Vagina (tissue), 2 donors: ENCODE measurements around the gene GAL3ST2. TPM values are rescaled to one million over a fixed set of nuclear protein-coding genes. Genes with fewer than 3 reads are reported as not detected.
"Not testable (repeated sequence)": the region's sequence is repeated elsewhere in the genome, so short reads cannot be mapped to it uniquely, and the experiment has no call there.

Experiments used
- DNase-seq, 2 donors: peaks; one replicate each; pipeline ENCODE4 v3.0.0-alpha.2; 2017; ENCODE audit errors: extremely low spot score in 2 of 2
- H3K27ac ChIP-seq: fragments of 200-600 bp; sonication (generic); one replicate; pipeline ENCODE4 v1.5.1; 2019
- H3K27me3 ChIP-seq: fragments of 200-600 bp; sonication (generic); one replicate; pipeline ENCODE4 v1.5.1; 2019
- H3K36me3 ChIP-seq, 2 donors: fragments of 200-600 bp; sonication (generic); one replicate each; pipeline ENCODE4 v1.5.1; 2017 to 2019
- H3K4me1 ChIP-seq: fragments of 200-600 bp; sonication (generic); one replicate; pipeline ENCODE4 v1.5.1; 2019
- H3K4me3 ChIP-seq, 2 donors: fragments of 200-600 bp; sonication (generic); 1 replicate in 1 of 2; 2 replicates in 1 of 2; pipeline ENCODE4 v1.5.1; 2016 to 2019
- H3K9me3 ChIP-seq: fragments of 200-600 bp; sonication (generic); one replicate; pipeline ENCODE4 v1.5.1; 2019
- POLR2A ChIP-seq, 2 donors: fragments of 450-650 bp; IDR thresholded peaks; one replicate each; pipeline ENCODE4 v1.6.1; 2017; ENCODE audit warnings: antibody characterized with exemption in 2 of 2, mild to moderate bottlenecking in 2 of 2, moderate library complexity in 2 of 2
- POLR2AphosphoS5 ChIP-seq, 2 donors: sonication (generic); formaldehyde crosslinking; IDR thresholded peaks; one replicate each; pipeline ENCODE4 v1.9.0; 2017; ENCODE audit warnings: antibody characterized with exemption in 2 of 2, mild to moderate bottlenecking in 2 of 2, low read depth in 1 of 2; ENCODE audit not compliant: insufficient read depth in 1 of 2
- intact Hi-C: fragments of 100-400 bp; cut with DNase I; formaldehyde crosslinking; loops from one replicate; pipeline ENCODE4 v1.15.1; 2023
- total RNA-seq: library from RNA; depleted of rRNA; stranded (reverse); fragments of >200 nt; gene quantifications from one replicate; pipeline ENCODE4 v1.2.3, GENCODE V29; 2016
- TF ChIP-seq, protein P1 (sequence below), 3 experiments: fragments of 450-650 bp in 2 of 3; fragments of 200-600 bp in 1 of 3; sonication (generic) in 1 of 3; IDR thresholded peaks; one replicate each; pipeline ENCODE4 v1.5.1; 2017 to 2019; ENCODE audit warnings: antibody characterized with exemption in 3 of 3, mild to moderate bottlenecking in 2 of 3, moderate library complexity in 2 of 3

The GAL3ST2 gene
- total RNA-seq, 1 donor from 2014 or later, result 0.98 TPM

DNA sequence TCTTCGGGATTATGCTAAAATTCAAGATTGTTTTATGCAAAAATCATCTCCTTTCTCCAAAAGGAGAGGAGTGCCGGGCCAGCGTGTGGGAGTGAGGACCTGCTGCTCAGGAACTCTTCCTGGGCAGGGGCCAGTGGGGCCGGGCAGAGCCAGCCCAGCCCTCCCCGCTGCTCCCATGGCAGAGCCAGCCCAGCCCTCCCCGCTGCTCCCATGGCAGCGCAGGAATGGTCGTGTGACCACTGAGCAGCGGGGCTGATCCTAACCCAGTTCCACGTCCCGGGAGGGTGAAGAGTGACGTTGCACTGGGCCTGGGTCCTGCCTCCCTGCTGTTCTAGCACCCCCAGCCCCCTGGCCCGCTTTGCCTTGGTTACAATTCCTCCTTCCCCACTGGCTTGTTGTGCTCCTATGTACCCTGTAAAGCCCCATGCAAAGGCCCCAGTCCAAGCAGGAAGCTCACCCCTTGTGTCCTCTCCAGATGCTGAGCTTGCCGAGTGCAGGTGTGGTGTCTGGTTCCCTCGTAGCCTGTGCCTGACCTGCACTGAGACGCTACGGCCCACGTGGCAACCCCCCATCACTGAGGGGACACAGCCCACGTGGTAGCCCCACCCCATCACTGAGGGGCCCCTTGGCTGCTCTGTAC lies 20.9 kb downstream of the GAL3ST2 start:
- TF ChIP-seq, protein P1, sequence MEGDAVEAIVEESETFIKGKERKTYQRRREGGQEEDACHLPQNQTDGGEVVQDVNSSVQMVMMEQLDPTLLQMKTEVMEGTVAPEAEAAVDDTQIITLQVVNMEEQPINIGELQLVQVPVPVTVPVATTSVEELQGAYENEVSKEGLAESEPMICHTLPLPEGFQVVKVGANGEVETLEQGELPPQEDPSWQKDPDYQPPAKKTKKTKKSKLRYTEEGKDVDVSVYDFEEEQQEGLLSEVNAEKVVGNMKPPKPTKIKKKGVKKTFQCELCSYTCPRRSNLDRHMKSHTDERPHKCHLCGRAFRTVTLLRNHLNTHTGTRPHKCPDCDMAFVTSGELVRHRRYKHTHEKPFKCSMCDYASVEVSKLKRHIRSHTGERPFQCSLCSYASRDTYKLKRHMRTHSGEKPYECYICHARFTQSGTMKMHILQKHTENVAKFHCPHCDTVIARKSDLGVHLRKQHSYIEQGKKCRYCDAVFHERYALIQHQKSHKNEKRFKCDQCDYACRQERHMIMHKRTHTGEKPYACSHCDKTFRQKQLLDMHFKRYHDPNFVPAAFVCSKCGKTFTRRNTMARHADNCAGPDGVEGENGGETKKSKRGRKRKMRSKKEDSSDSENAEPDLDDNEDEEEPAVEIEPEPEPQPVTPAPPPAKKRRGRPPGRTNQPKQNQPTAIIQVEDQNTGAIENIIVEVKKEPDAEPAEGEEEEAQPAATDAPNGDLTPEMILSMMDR (IDR thresholded peaks at IDR 0.05), result no peak
- no peak for TF ChIP-seq POLR2AphosphoS5 (IDR thresholded peaks at IDR 0.05; ENCODE audit: insufficient read depth in 1 of 2, low read depth in 1 of 2)
- TF ChIP-seq POLR2A (IDR thresholded peaks at IDR 0.05), result no peak
- no peak overlapping the region for H3K4me3 ChIP-seq
- peak in 1 of 2 donors; percentile 89 for DNase-seq
- H3K9me3 ChIP-seq, result no peaks in the 10 kb centered on the region
- H3K4me1 ChIP-seq, result no peaks in the 10 kb centered on the region
- H3K27me3 ChIP-seq, result no peaks in the 10 kb centered on the region
- intact Hi-C loops, result no loop called here
- no peaks in the 10 kb centered on the region for H3K36me3 ChIP-seq
- no peak overlapping the region for H3K27ac ChIP-seq

DNA sequence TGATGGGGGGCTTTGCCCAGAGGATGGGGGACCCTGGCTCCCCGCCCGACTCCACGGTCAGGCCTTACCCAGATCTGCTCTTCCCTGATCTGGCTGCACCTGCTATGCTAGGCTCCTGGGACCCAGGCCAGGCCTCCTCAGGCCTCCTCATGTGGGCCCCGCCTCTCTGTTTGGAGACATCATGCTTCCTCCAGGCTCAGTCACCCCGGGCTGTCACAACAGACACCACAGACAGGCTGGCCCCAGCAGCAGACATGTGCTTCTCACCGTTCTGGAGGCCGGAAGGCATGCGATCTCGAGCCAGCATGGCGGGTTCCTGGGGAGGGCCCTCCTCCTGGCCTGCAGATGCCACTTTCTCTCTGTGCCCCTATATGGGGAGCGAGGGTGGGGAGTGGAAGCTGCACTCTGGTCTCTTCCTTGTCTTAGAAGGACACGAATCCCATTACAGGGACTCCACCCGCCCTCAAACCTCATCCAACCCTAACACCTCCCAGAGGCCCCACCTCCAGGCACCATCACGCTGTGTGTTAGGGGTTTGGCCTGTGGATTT lies 21.5 kb downstream of the GAL3ST2 start:
- no peaks in the 10 kb centered on the region for H3K27me3 ChIP-seq
- peaks cover 3% of the 10 kb centered on the region for H3K4me1 ChIP-seq
- TF ChIP-seq POLR2AphosphoS5 (IDR thresholded peaks at IDR 0.05; ENCODE audit: insufficient read depth in 1 of 2, low read depth in 1 of 2) (no peak), POLR2A (IDR thresholded peaks at IDR 0.05) (no peak)
- TF ChIP-seq, protein P1 (IDR thresholded peaks at IDR 0.05), result no peak
- H3K36me3 ChIP-seq, result no peaks in the 10 kb centered on the region
- DNase-seq, result peak; percentile 79 to 93
- no peak overlapping the region for H3K4me3 ChIP-seq
- H3K27ac ChIP-seq, result no peak overlapping the region
- H3K9me3 ChIP-seq, result no peaks in the 10 kb centered on the region
- intact Hi-C loops, result no loop called here

DNA sequence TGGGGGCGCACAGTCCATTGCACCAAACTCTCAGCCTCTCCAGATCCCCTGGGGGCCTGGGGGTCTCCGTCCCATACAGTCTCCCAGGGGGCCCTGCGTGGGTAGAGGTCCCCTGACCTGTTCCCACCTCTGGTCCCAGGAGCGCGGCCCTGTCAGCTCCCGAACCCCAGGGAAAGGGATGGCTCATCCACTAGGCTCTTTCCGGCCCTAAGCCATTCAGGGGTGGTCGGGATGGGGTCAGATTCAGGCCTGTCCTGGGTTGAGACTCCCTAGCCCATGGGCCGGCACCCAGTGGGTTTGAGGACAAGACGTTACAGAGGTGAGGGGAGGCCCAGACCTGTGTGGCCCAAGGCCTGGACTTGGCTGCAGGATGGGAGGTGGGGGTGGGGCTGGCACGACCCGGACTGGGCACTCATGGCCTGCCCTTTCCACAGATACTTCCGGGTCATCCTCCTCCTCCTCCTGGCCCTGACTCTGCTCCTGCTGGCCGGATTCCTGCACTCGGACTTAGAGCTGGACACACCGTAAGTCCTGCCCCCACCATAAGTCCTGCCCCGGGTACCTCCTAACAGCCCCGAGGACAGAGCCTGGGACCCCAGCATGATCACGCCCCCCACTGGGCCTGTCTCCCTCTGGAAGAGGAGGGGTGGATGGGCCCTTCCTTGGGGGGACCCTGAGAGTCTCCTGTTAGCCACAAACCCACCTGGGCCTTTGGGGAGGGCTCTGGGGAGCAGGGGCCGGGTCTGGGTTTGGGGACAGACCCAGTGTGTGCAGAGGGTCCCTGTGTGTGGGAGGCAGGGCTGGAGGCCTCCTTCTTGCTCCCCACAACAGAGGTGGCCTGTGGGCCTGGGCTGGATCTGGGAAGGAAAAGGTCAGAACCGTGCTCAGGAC lies 22.3 kb downstream of the GAL3ST2 start:
- H3K27ac ChIP-seq, result no peak overlapping the region
- H3K36me3 ChIP-seq, result no peaks in the 10 kb centered on the region
- intact Hi-C loops, result no loop called here
- H3K4me1 ChIP-seq, result peaks cover 7% of the 10 kb centered on the region
- no peaks in the 10 kb centered on the region for H3K9me3 ChIP-seq
- H3K27me3 ChIP-seq, result no peaks in the 10 kb centered on the region
- DNase-seq, result peak; percentile 77 to 83
- H3K4me3 ChIP-seq, result no peak overlapping the region
- no peak for TF ChIP-seq POLR2A (IDR thresholded peaks at IDR 0.05)
- TF ChIP-seq, protein P1 (IDR thresholded peaks at IDR 0.05), result no peak
- TF ChIP-seq POLR2AphosphoS5 (IDR thresholded peaks at IDR 0.05; ENCODE audit: insufficient read depth in 1 of 2, low read depth in 1 of 2), result no peak

DNA sequence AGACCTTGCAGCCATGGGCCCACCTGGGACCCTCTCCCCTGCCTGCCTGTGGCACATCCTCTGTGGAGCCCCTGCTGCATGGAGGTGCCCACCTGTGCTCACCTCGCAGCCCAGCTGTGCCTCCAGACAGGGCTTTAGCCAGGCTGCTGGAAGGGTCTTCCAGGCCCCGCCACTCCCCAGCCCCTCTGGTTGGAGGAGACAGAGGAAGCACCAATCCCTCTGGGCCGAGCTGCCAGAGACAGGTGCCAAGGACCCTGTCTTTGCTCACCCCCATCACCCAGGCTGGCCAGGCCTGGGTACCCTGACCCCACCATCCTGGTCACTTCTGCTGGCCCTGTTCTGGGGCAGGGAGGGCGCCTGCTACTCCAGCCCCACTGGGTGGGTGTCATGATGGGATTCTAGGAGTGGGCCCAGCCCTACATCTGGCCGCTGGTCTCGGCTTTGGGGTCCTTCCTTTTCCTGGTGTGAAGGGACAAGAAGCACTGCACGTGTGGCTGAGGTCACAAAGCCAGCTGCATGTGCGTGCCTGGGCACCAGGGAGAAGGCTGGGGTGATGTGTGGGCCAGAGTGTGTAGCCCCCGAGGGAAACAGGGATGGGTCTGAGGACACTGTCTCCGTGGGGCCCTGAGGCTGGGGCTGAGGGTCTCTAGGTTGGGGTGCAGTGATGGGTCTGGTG lies 23.0 kb downstream of the GAL3ST2 start:
- intact Hi-C loops, result no loop called here
- Histone ChIP-seq H3K27me3 (no peaks in the 10 kb centered on the region), H3K4me3 (no peak overlapping the region), H3K9me3 (no peaks in the 10 kb centered on the region), H3K27ac (no peak overlapping the region), H3K4me1 (peaks cover 15% of the 10 kb centered on the region), H3K36me3 (no peaks in the 10 kb centered on the region)
- TF ChIP-seq POLR2A (IDR thresholded peaks at IDR 0.05), result no peak
- no peak for TF ChIP-seq POLR2AphosphoS5 (IDR thresholded peaks at IDR 0.05; ENCODE audit: insufficient read depth in 1 of 2, low read depth in 1 of 2)
- TF ChIP-seq, protein P1 (IDR thresholded peaks at IDR 0.05), result no peak
- peak in 1 of 2 donors; percentile 94 for DNase-seq

DNA sequence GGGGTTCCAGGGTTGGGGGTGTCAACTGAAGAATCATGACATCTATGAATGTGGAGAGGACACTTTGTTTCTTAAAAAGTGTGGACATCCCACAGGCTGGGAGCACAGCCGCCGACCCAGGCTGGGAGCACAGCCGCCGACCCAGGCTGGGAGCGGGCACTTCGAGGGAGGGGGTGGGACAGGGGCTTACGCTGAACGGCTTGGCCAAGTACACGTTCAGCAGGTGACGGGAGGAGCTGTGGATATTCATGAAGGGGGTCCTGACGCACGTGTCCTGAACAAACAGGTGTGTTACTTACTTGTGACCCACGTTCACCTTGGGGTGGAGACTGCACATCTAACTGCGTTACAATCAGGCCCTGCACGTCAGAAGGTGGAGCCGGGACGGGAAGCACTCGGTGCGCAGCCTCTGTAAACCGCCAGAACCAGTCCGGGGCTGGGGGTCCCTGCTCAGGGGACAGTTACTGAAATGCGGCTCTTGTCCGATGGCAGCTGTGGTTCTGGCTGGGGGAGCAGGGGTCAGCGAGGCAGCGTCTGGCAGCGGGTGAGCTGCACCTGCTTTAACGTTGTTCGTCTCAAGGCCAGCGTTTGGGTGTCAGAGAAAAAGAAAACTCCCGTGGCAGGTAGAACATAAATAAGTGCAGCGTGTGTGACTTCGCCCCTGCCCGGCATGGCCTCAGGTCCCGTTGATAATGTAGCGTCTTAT lies 23.7 kb downstream of the GAL3ST2 start:
- intact Hi-C loops, H3K27me3 ChIP-seq, H3K4me3 ChIP-seq, H3K9me3 ChIP-seq, H3K27ac ChIP-seq, H3K36me3 ChIP-seq: not testable (repeated sequence)
- DNase-seq, result peak in 1 of 2 donors; percentile 90
- peaks cover 17% of the 10 kb centered on the region for H3K4me1 ChIP-seq
